MM.1S (cell line): ENCODE results near the gene PLXND1.

Source experiments
- DNase-seq: peaks from one replicate; pipeline ENCODE4 v3.0.0-alpha.2; 2015
- H2AFZ ChIP-seq: fragments of 300-600 bp; sonication (generic); 2 replicates; pipeline ENCODE4 v1.6.0; 2016; ENCODE audit warnings: antibody characterized with exemption, low read length
- H3F3A ChIP-seq: fragments of 300-600 bp; sonication (generic); 2 replicates; pipeline ENCODE4 v1.6.1; 2016; ENCODE audit warnings: mild to moderate bottlenecking, antibody characterized with exemption, low read length, moderate library complexity, mixed read lengths; ENCODE audit not compliant: insufficient read depth
- H3K27ac ChIP-seq: fragments of 300-600 bp; sonication (generic); 2 replicates; pipeline ENCODE4 v1.5.1; 2016; ENCODE audit warnings: mild to moderate bottlenecking, low read length
- H3K27me3 ChIP-seq: fragments of 300-600 bp; sonication (generic); replicated peaks from 2 replicates; pipeline ENCODE4 v1.6.0; 2016; ENCODE audit warnings: low read length; ENCODE audit not compliant: insufficient read depth
- H3K36me3 ChIP-seq: fragments of 300-600 bp; sonication (generic); replicated peaks from 2 replicates; pipeline ENCODE4 v1.6.1; 2016; ENCODE audit warnings: mild to moderate bottlenecking, low read length, mixed read lengths; ENCODE audit not compliant: insufficient read depth
- H3K4me1 ChIP-seq: fragments of 300-600 bp; sonication (generic); 2 replicates; pipeline ENCODE4 v1.6.1; 2016; ENCODE audit warnings: low read length, mixed read lengths
- H3K4me2 ChIP-seq: fragments of 300-600 bp; sonication (generic); 2 replicates; pipeline ENCODE4 v1.6.0; 2016; ENCODE audit warnings: low read depth, low read length
- H3K4me3 ChIP-seq: fragments of 300-600 bp; sonication (generic); 2 replicates; pipeline ENCODE4 v1.5.1; 2016; ENCODE audit warnings: low read length, mixed read lengths
- H3K79me2 ChIP-seq: fragments of 300-600 bp; sonication (generic); 2 replicates; pipeline ENCODE4 v1.6.1; 2016; ENCODE audit warnings: mixed run types, low read length, mixed read lengths
- H3K9ac ChIP-seq: fragments of 300-600 bp; sonication (generic); 2 replicates; pipeline ENCODE4 v1.6.1; 2016; ENCODE audit warnings: low read length, mixed read lengths
- H3K9me2 ChIP-seq: fragments of 300-600 bp; sonication (generic); replicated peaks from 2 replicates; pipeline ENCODE4 v1.6.1; 2016; ENCODE audit warnings: mild to moderate bottlenecking, low read length, mixed read lengths; ENCODE audit not compliant: insufficient read depth
- H3K9me3 ChIP-seq: fragments of 300-600 bp; sonication (generic); replicated peaks from 2 replicates; pipeline ENCODE4 v1.6.1; 2016; ENCODE audit warnings: mild to moderate bottlenecking, low read length, mixed read lengths; ENCODE audit not compliant: insufficient read depth
- H4K20me1 ChIP-seq: fragments of 300-600 bp; sonication (generic); 2 replicates; pipeline ENCODE4 v1.6.1; 2016; ENCODE audit warnings: mild to moderate bottlenecking, low read length, moderate library complexity, mixed read lengths; ENCODE audit not compliant: insufficient read depth
- EZH2 ChIP-seq: fragments of 300-600 bp; sonication (generic); optimal IDR thresholded peaks from 2 replicates; pipeline ENCODE3; 2017; ENCODE audit warnings: low read depth, mild to moderate bottlenecking, antibody characterized with exemption, low read length, mixed read lengths
- EZH2phosphoT487 ChIP-seq: fragments of 300-600 bp; sonication (generic); IDR thresholded peaks from 2 replicates; pipeline ENCODE4 v1.6.1; 2018; ENCODE audit warnings: antibody characterized with exemption, low read length
- TF ChIP-seq, protein P1 (sequence below): fragments of 300-600 bp; sonication (generic); IDR thresholded peaks from 2 replicates; pipeline ENCODE4 v1.5.1; 2016; ENCODE audit warnings: antibody characterized with exemption, low read length, mixed read lengths

PLXND1 gene

DNA sequence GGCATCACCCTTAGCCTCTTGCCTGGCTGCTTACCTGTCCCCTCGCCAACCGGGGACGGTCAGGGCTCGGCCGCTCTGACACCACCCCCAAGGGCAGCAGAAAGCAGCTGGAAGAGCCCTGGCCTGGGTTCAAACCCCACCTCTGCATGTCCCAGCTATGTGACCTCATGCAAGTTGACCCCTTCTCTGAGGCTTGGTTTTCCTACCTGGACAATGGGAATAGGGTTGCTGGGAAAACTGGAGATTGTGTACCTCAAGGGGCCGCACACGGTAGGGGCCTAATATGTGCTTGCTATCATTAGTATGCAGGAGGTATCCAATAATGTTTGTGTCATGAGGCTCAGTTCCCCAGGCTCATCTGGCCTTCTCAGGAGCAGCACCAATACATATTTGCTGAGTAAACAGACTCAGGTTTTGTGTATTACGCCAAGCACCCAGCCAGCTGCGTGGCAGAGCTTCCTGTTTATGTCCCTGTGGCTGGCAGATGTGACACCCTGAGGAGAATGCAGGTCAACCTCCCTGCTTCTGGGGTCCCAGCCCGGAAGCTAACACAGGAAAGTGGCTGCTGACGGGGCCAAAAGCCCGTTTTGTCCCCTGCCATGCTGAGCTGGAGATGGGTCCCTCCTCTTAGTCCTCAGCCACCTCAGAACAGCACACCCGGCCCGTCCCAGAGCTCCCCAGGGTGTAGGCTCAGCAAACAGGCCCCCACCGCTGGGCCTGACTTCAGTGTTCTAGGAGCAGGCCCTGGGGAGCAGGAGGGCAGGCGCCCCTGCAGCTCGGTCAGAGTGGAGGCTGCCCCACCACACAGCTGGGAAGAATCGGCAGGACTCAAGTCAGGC lies 29.7 kb downstream of the PLXND1 start:
- no peaks in the 10 kb centered on the region for H4K20me1 ChIP-seq
- peaks cover 23% of the 10 kb centered on the region for H3K4me1 ChIP-seq
- no peaks in the 10 kb centered on the region for H3K9me3 ChIP-seq
- H3K4me3 ChIP-seq: no peak overlapping the region
- H3K79me2 ChIP-seq: no peaks in the 10 kb centered on the region
- H3K9ac ChIP-seq: peak overlapping the region; percentile 52
- no peaks in the 10 kb centered on the region for H3K27me3 ChIP-seq
- peak overlapping the region; percentile 26 for H3K4me2 ChIP-seq
- peak overlapping the region; percentile 52 for H2AFZ ChIP-seq
- no peaks in the 10 kb centered on the region for H3K9me2 ChIP-seq
- no peak for TF ChIP-seq EZH2phosphoT487
- TF ChIP-seq, protein P1, sequence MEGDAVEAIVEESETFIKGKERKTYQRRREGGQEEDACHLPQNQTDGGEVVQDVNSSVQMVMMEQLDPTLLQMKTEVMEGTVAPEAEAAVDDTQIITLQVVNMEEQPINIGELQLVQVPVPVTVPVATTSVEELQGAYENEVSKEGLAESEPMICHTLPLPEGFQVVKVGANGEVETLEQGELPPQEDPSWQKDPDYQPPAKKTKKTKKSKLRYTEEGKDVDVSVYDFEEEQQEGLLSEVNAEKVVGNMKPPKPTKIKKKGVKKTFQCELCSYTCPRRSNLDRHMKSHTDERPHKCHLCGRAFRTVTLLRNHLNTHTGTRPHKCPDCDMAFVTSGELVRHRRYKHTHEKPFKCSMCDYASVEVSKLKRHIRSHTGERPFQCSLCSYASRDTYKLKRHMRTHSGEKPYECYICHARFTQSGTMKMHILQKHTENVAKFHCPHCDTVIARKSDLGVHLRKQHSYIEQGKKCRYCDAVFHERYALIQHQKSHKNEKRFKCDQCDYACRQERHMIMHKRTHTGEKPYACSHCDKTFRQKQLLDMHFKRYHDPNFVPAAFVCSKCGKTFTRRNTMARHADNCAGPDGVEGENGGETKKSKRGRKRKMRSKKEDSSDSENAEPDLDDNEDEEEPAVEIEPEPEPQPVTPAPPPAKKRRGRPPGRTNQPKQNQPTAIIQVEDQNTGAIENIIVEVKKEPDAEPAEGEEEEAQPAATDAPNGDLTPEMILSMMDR: no peak
- TF ChIP-seq EZH2: no peak
- peaks cover 9% of the 10 kb centered on the region; the same call in 1 of the 2 replicates for H3F3A ChIP-seq
- peak overlapping the region; percentile 86 for H3K27ac ChIP-seq
- DNase-seq: peak; percentile 97
- H3K36me3 ChIP-seq: no peaks in the 10 kb centered on the region

DNA sequence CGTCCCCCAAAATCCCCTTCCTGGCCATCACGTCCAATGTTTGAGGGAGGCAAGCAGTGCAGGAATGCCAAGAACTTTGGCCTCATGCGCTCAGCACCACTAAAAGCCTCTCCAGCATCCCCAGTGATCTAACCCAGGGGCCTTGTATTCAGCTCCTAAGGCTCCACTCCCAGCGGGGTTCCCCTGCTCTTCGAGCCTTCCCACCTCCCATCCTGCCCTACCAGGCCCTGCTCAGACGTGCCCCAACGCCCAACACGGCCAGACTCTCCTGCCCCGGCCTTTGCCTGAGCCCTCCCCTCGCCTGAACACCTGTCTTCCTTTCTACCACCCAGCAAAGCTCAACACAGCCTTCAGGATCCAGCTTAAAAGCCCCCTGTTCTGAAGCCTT lies 30.5 kb downstream of the PLXND1 start:
- no peaks in the 10 kb centered on the region for H3K36me3 ChIP-seq
- no peaks in the 10 kb centered on the region for H3K79me2 ChIP-seq
- peaks cover 9% of the 10 kb centered on the region; the same call in 1 of the 2 replicates for H3F3A ChIP-seq
- H4K20me1 ChIP-seq: no peaks in the 10 kb centered on the region
- H3K9me3 ChIP-seq: no peaks in the 10 kb centered on the region
- peak overlapping the region; percentile 52 for H3K9ac ChIP-seq
- peak overlapping the region; percentile 52 for H2AFZ ChIP-seq
- no peak for TF ChIP-seq EZH2phosphoT487
- TF ChIP-seq, protein P1: no peak
- no peaks in the 10 kb centered on the region for H3K9me2 ChIP-seq
- DNase-seq: peak; percentile 24
- H3K4me2 ChIP-seq: no peak overlapping the region
- no peaks in the 10 kb centered on the region for H3K27me3 ChIP-seq
- H3K4me1 ChIP-seq: peaks cover 23% of the 10 kb centered on the region
- H3K27ac ChIP-seq: peak overlapping the region; percentile 86
- no peak overlapping the region for H3K4me3 ChIP-seq

DNA sequence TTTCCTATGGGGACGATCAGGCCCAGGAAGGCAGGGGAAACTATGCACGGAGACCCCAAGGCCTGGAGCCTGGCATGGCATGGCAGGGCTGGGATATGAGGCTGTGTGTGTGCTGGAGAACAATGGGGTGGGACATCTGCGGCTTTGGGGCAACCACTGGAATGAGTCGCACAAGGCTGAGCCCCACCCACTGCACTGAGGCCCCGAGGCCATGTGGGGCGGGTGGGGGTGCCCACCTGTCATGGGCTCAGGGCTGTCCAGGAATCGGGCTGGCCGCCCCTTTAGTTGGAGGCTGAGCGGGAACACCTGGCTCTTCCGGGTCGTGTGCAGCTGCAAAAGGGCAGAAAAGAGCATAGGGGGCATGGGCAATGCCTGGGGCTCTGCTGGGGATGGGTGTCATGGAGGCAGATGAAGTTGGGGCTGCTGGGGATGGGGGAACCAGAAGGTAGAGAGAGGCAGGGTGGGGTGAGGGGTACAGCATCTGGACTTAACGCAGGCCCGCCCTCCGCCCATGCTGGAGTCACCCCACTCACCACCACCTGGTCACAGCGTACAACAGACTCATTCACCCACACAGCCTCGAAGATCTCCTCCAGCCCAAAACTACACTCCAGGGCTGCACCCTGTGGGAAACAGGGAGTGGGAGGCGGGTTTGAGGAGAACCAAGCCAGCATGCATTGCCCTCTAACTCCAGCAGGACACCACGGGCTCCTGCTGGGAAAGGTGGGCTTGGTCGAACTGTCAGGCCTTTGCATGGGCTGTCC lies 31.1 kb downstream of the PLXND1 start:
- Histone ChIP-seq H3K79me2 (no peaks in the 10 kb centered on the region), H3K9me3 (no peaks in the 10 kb centered on the region), H3K9me2 (no peaks in the 10 kb centered on the region), H3K27me3 (no peaks in the 10 kb centered on the region), H2AFZ (no peak overlapping the region), H3K4me3 (no peak overlapping the region), H3F3A (peaks cover 9% of the 10 kb centered on the region; the same call in 1 of the 2 replicates), H3K27ac (peak overlapping the region; percentile 86; the same call in 1 of the 2 replicates), H3K4me2 (no peak overlapping the region), H3K9ac (no peak overlapping the region), H4K20me1 (no peaks in the 10 kb centered on the region), H3K4me1 (peaks cover 23% of the 10 kb centered on the region), H3K36me3 (no peaks in the 10 kb centered on the region)
- DNase-seq: no peak
- TF ChIP-seq EZH2phosphoT487 (no peak), EZH2 (no peak)
- TF ChIP-seq, protein P1: no peak
